GM21825 (cell line): ENCODE data around the gene SLC35C1.
A peak's percentile ranks its signal among the peaks of the same experiment; 100 is the strongest.
"Not testable (repeated sequence)": the region's sequence is repeated elsewhere in the genome, so short reads cannot be mapped to it uniquely, and the experiment has no call there.

ENCODE experiments used
- ATAC-seq: cut with Tn5 transposase; IDR thresholded peaks from one replicate; pipeline ENCODE4 v1.9.1; 2021; ENCODE audit warnings: mild to moderate bottlenecking, moderate library complexity; ENCODE audit not compliant: unreplicated experiment

Gene SLC35C1

DNA sequence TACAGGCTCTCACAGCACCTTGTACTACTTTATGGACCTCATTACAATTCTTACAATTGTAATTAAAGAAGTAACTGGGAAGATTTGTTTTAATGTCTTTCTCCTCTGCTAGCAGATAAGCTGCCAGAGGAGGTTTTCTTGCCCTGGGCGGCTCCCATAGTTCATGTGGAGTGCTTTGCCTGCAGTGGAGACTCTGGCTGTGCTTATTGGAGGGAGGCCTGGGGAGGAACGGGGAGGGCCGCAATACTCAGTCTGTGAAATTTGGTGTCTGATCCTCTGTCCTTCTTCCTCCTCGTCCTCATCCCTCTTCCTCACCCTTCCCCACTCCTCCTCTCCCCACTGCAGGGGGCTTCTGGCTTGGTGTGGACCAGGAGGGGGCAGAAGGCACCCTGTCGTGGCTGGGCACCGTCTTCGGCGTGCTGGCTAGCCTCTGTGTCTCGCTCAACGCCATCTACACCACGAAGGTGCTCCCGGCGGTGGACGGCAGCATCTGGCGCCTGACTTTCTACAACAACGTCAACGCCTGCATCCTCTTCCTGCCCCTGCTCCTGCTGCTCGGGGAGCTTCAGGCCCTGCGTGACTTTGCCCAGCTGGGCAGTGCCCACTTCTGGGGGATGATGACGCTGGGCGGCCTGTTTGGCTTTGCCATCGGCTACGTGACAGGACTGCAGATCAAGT, 5.6 kb downstream of the SLC35C1 start:
- ATAC-seq, result no peak

DNA sequence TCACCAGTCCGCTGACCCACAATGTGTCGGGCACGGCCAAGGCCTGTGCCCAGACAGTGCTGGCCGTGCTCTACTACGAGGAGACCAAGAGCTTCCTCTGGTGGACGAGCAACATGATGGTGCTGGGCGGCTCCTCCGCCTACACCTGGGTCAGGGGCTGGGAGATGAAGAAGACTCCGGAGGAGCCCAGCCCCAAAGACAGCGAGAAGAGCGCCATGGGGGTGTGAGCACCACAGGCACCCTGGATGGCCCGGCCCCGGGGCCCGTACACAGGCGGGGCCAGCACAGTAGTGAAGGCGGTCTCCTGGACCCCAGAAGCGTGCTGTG, 6.1 kb downstream of the SLC35C1 start:
- no peak for ATAC-seq

GRCh38 chr11:45811571-45812290, 6.8 kb downstream of the SLC35C1 start:
- ATAC-seq, result no peak

- no peak for ATAC-seq
These were observed 7.9 kb downstream of the SLC35C1 start for GRCh38 chr11:45812581-45813548.

DNA sequence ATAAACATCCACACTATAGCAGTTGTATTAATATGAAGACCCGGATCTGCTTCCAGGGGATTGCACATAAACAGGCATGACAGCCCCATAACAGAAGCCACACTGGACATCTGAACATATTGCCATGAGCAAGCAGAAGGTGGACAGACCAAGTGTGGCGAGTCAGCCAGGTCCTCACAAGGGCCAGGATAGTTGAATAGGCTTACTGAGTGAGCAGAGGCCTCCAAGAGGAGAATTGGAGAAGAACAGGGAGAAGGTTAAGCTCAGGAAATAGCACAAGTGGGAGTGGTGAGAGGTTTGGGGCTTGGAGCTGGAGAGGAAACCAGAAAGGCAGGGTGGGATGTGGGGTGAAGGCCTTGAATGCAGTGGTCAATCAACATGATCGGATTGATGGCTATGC, 10.8 kb downstream of the SLC35C1 start:
- ATAC-seq, result no peak

- no peak for ATAC-seq
These were observed 11.7 kb downstream of the SLC35C1 start for GRCh38 chr11:45816614-45817013.

- no peak for ATAC-seq
These were observed 12.2 kb downstream of the SLC35C1 start for GRCh38 chr11:45817191-45817590.

DNA sequence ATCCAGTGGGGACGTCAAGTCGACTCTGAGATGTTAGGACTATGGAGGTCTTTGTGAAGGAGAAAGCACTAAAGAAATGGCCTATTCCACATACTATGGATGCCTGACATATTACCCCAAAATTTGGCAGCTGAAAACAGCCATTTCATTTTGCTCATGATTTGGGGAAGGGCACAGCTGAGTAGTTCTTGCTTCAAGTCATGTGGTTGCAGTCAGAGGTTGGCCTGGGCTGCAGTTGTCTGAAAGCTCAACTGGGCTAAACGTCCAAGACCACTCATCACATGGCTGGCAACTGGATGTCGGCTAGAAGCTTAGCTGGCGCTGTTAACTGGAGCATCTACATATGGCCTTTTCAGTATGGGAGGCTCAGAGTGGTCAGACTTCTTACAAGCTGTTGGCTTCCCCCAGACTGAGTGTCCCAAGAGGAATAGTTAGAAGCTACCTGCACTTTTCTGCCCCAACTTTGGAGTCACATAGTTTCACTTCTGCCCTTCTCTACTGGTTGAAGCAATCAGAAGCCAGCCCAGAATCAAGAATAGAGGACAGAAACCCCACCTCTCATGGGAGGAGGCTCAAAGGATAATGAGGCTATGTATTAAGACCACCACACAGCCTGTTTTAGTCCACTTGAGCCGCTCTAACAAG, 14.1 kb downstream of the SLC35C1 start:
- ATAC-seq, result no peak

- ATAC-seq, result no peak
These were observed 15.4 kb downstream of the SLC35C1 start for GRCh38 chr11:45820211-45820857.

- ATAC-seq, result not testable (repeated sequence)
These were observed 21.5 kb downstream of the SLC35C1 start for GRCh38 chr11:45826492-45826891.

DNA sequence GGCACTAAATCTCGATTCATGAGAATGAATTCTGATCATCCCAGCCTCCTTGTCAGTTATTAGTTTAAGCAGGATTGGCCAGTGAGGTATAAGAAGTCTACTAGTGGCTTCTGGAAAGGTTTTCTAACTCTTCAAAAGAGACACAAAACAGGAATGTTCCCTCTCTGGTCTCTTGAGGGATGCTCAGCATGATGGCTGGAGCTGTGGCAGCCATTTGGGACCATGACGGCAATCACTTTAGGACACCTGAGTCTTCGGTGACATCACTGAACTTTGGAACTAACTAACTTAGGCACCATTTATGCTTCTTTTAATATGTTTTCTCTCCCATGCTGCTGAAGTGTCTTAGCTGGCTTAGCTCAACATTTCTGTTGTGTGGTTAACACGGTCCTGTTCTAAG, 22.2 kb downstream of the SLC35C1 start:
- no peak for ATAC-seq

- ATAC-seq, result no peak
These were observed 24.0 kb downstream of the SLC35C1 start for GRCh38 chr11:45828996-45829395.

GRCh38 chr11:45830596-45830995, 25.6 kb downstream of the SLC35C1 start:
- no peak for ATAC-seq

DNA sequence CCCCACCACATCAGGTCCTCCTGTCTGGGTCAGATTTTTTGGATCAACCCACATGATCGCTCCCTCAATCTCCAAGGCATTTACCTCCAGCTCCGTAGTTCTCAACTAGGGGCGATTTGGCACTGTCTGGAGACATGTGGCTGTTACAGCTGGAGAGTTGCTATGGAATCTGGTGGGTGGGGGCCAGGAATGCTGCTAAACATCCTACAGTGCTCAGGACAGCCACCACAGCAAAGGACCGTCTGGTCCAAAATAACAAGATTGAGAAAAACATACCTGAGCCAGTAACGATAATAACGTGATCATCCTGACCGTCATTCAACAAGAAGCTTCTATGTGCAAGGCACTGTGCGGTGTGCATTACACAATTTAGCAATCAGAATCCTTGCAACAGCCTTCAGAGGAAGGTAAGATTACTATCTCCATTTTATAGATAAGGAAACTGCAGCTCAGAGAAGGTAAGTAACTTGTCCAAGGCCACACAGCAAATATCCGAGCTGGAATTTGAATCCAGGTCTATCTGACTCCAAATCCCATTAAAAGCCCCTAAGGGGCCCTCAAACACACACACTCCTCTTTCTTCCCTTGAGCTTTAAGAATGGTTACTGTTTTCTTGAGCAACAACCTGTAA, 28.0 kb downstream of the SLC35C1 start:
- no peak for ATAC-seq

DNA sequence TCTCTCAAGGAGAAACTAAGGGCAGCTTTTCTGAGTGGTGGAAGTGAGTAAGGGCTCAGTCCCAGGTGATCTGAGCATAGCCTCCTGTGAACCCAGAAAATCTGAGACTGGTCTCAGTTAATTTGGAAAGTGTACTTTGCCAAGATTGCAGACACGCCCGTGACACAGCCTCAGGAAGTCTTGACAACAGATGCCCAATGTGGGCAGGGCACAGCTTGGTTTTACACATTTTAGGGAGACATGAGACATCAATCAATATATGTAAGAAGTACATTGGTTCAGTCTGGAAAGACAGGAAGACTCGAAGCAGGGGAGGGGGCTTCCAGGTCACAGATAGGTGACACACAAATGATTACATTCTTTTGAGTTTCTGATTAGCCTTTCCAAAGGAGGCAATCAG, 28.8 kb downstream of the SLC35C1 start:
- no peak for ATAC-seq

- no peak for ATAC-seq
These were observed 29.4 kb downstream of the SLC35C1 start for GRCh38 chr11:45834298-45834756.

DNA sequence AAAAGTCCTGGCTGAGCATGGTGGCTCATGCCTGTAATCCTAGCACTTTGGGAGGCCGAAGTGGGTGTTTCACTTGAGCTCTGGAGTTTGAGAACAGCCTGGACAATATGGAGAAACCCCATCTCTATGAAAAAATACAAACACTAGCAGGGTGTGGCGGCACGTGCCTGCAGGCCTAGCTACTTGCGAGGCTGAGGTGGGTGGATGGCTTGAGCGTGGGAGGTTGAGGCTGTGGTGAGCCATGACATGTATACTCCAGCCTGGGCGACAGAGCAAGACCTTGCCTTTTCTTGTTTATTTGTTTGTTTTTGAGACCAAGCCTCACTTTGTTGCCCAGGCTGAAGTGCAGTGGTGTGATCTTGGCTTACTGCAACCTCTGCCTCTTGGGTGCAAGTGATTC, 34.3 kb downstream of the SLC35C1 start:
- no peak for ATAC-seq

- not testable (repeated sequence) for ATAC-seq
These were observed 35.3 kb downstream of the SLC35C1 start for GRCh38 chr11:45840251-45840650.

DNA sequence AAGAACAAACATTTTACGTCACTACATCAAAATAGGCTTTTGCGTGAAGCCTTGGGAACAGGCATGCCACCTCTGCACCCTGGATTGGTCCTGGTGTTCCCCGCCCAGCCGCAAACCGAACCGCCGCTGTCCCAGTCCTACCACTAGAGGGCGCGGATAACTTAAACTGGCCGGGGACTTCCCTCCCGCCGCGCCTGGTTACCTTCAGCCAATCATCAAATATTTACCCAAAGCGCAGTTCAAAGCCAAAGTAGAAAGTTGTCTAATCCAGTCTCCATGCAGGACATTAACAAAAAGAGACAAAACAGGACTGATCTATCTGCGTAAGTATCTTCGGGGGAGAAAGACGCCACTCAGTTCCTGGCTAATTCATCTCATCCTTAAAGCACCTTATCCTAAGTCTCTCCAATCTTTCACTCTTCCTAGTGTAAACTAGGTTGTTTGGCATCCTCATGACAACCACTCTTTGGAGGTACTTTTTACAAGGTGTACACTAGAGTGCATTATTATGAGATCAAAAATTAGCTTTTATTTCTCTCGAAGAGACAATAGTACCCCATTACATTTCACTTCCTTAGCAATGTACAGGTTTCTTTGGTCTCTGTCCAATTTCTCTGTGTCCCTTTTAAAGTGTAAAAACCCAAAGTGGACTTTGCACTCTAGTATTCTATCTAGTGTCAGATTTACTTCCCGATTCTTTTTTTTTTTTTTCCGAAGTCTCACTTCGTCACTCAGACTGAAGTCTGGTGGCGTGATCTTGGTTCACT, 38.4 kb downstream of the SLC35C1 start:
- peak; percentile 28 for ATAC-seq
